SH-SY5Y (cell line): ENCODE data around the gene LCNL1.

Experiments used
- GATA2 ChIP-seq: IDR thresholded peaks from 2 replicates; pipeline ENCODE4 v1.6.1; 2011; ENCODE audit warnings: mild to moderate bottlenecking, low read depth, low read length
- GATA3 ChIP-seq: IDR thresholded peaks from 2 replicates; pipeline ENCODE4 v1.6.1; 2011; ENCODE audit warnings: low read depth, mild to moderate bottlenecking, low read length, moderate library complexity

Gene LCNL1

DNA sequence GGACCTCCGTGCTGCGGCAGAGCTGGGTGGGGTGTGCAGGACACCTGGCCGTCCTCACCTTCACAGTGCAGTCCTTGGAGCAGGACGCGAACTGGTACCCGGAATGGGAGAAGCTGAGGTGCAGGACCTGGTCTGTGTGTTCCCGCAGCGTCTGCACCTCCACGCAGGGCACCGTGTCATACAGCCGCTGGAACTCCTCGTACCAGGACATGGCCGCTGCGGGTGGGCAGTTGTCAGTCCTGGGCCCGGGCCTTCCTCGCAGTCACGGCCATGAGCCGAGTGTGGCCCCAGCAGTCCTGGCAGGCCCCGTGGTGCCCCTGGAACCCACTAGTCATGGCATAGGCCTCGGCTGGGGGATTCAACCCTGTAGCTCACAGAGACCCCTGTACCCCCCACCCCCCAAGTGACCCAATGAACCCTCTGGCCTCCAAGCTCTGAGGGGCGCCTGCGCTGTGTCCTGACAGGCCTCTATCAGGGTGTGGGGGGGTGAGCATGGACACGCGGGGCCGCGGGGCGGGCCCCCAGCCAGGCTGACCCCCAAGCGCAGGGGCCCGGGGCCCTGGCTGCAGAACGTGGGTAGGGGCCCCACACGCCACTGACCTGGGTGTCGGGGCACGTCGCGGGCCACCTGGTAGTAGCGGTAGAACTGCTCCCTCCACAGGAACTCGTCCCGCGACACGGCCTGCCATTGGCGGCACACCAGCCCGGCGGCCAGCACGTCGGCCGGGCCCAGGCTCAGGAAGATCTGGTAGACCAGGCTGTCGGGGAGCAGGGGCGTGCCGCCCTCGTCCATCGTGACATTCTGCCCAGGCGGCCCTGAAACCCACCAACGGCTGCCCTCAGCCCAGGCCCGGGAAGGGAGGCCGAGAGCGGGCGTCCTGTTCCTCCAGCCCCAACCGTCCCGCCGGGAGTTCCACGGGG lies 39.2 kb upstream of the LCNL1 start:
- TF ChIP-seq GATA3, result no peak
- TF ChIP-seq GATA2, result no peak

DNA sequence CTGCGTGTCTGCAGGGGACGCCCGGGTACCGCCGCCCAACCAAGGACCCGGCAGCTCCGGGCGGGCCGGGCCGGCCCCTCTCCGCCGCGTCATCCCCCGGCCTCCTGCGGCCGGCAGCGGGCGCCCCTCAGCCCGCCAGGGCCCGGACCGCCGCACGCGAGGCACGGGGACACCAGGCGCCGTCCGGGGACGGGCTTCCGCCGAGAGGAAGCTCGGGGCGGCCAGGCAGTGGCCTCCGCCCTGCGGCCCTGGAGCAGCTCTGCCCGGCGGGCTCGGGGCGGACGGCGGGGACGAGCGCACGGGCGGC lies 38.6 kb upstream of the LCNL1 start:
- TF ChIP-seq GATA2, result no peak
- no peak for TF ChIP-seq GATA3

DNA sequence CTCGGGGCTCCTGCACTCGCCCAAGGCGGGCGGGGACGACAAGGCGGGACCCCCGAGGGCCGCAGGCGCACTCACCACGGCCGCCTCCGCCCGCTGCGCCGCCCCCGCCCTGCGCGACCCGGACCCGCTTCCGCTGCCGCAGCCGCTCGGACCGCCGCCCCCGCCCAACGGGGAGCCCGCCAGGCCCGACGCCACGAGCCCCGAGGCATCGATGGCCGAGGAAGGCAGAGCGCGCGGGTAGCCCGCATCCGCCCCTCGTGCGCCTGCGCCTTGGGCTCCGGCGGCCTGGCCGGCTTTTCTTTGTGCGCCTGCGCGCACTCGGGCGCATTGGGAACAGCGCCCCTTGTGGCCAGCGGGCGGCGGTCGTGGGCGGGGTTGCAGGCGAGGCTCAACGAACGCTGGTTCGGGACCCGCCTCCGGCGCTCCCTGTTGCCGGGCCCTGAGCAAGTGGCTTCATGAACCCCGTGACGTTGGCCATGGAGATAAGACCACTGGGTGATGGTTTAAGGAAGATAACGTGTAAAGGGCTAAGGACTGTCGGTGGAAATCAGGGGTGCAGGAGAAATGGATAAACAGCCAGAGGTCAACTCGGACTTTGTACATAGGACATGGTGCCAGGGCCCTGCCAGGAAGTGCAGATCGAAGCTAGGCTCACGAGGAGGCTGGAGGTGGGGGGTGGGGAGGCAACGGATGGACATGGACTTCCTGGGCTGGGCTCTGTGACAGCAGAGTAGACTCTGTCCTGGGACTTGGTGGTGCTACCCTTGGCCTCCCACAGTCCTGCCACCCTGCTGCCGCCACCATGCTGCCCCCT lies 38.1 kb upstream of the LCNL1 start, which contains the start of the genes C8G and FBXW5:
Gene C8G (plus strand): TSS at position 725 of the 814 bp plus-strand sequence. CDS start 78 bp downstream, at position 803.
Gene FBXW5 (minus strand): TSS at position 220 of the 814 bp plus-strand sequence. CDS start 655 bp downstream, outside the sequence.
- TF ChIP-seq GATA2 (no peak), GATA3 (no peak)

DNA sequence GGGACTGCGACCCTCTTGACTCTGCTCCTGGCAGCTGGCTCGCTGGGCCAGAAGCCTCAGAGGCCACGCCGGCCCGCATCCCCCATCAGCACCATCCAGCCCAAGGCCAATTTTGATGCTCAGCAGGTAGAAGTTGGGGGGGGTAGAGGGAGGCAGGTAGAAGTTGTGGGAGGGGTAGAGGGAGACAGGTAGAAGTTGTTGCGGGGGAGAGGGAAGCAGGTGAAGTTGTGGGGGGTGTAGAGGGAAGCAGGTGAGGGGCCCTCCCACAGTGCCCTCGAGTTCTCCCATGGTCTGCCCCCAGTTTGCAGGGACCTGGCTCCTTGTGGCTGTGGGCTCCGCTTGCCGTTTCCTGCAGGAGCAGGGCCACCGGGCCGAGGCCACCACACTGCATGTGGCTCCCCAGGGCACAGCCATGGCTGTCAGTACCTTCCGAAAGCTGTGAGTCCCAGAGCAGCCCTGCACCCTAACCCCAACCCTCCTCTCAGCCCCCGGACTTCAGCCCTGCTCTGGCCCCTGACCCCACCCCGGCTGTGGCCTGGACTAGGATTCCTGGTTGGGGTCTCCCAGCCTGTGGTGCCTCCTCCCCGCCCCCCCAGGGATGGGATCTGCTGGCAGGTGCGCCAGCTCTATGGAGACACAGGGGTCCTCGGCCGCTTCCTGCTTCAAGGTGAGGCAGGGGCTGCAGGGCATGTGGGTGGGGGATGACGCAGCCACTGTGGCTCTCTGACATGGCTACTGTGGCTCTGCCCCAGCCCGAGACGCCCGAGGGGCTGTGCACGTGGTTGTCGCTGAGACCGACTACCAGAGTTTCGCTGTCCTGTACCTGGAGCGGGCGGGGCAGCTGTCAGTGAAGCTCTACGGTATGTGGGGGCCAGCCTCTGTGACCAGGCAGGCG lies 37.2 kb upstream of the LCNL1 start:
- TF ChIP-seq GATA3 (no peak), GATA2 (no peak)

DNA sequence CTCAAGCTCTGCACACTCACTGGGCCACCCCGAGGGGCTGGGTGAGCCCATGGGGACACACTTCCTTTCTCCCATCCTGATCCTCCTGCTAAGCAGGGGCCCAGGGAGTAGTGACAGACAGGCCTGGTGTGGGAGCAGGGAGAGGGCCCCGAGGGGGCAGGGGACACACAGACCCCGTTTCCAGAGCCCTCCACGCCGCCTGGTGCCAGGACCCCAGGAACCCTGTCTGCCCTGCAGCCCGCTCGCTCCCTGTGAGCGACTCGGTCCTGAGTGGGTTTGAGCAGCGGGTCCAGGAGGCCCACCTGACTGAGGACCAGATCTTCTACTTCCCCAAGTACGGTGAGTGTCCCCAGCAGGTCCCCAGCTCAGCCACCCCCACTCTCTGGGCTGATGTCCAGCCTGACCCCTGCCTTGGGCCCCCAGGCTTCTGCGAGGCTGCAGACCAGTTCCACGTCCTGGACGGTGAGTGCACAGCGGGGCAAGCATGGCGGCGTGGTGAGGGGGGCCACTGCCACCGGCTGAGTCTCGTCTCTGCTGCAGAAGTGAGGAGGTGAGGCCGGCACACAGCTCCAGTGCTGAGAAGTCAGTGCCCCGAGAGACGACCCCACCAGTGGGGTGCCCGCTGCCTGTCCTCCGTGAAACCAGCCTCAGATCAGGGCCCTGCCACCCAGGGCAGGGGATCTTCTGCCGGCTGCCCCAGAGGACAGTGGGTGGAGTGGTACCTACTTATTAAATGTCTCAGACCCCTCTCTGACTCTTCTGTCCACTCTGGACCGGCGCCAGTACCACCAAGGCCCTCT lies 36.4 kb upstream of the LCNL1 start:
- no peak for TF ChIP-seq GATA2
- TF ChIP-seq GATA3, result no peak

DNA sequence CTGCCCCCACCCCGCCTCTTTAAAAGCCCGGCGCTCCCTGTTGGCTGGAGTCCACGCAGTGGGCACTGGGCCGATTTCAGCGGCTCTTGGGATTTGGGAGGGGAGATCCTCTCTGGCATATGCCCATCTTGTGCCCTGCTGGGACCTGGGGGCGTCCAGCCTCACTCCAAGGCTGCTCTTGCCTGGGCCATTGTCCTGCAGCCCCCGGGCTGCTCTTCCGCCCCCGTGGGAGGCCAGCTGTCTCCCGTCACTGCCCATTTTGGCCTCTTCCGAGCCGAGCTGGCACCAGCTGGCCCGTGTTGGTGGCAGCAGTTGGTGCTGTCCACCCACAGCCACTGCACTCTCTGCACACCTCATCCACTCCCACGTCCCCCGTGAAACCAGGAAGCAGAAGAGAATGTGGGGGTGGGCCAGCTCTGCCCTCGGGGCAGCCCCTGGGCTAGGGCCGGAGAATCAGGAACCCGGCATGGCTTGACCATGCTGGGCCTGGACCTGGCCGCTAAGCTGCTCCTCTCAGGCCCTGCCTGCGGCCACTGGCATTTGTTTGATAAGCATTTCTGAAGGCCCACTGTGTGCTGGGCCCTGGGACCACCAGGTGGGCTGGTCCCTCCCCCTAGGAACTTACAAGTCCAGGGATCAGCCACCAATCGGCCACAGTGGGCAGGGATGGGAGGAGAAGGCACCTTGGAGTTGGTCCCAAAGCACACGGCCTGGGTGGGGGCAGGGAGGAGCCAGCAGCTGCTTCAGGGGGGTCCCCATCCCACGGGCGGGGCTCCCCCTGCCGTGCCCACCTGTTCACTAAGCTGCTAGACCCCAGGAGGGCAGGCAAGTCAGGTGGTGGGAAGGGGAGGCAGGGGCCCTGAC lies 35.5 kb upstream of the LCNL1 start:
- TF ChIP-seq GATA3 (no peak), GATA2 (no peak)

- TF ChIP-seq GATA2, result no peak
- no peak for TF ChIP-seq GATA3
Measured at GRCh38 chr9:136947955-136948510, 34.8 kb upstream of the LCNL1 start.

DNA sequence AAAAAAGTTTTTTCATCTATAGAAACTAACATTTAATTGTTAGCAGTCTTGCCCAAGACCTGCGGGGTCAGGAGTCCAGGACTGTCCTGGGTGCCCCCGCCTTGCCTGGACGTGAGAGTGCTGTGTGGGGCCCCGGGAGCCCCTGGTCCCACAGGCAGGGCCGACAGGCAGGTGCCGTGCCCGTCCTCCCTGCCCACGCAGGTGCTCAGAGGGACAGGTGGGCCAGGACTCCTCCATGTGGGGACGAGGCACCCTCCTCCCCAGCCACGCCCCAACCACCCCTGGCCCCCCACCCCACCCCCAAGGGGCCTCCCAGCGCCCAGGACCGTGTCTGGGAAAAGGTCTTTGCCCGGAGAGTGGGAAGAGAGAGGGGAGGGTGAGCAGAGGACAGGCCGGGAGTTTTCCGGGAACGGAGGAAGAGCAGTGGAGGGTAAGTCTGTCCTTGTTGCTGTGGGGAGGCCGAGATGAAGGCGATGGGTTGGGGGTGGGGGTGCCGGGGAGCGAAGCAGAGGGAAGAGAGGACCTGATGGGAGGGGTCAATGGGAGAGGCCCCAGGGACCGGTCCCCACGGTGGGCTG lies 33.5 kb upstream of the LCNL1 start:
- TF ChIP-seq GATA2 (no peak), GATA3 (no peak)

DNA sequence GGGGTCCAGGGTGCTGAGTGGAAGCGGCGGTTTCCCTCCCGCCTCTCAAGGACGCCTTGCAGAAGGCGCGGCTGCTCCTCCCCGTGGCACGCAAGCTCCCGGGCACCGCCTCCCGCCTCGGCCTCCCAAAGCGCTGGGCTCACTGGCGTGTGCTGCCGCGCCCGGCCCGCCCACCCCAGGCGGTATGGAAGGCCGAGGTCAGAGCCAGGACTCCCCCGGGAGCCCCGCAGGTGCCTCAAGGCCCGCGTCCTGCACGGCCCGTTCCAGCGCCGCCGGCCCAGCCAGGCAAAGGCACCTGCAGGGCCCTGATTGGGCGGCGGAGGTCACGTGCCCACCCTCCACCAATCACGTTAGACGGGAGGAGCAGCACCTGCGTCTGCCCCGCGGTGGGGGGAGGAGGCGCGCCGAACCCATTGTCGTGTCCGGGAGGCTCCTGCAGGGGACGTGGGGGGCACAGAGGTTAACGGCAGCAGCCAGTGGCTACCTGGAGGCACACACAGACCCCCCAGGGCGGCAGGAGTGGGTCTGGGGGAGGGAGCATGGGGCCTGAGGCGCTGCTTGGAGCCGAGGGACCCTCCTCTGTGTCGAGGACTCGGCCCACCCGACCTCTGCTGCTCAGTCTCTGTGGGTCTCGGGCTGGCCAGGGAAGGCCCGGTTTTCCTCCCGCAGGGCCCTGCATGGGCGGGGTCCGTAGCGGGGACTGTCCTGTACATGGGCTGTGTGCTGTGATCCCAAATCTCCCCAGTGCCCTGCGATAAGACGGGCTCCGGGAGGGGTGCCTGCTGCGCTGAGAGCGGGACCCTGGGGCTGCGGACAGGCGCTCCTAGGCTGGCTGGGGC lies 32.8 kb upstream of the LCNL1 start:
- no peak for TF ChIP-seq GATA2

GRCh38 chr9:136950656-136951276 lies 32.0 kb upstream of the LCNL1 start:
- TF ChIP-seq GATA2 (no peak), GATA3 (no peak)
